GM19468 (cell line): ENCODE measurements around the gene SLC12A7.
"Not testable (repeated sequence)": the region's sequence is repeated elsewhere in the genome, so short reads cannot be mapped to it uniquely, and the experiment has no call there.

Experiments
- ATAC-seq: cut with Tn5 transposase; IDR thresholded peaks from one replicate; pipeline ENCODE4 v1.9.1; 2021; ENCODE audit warnings: mild to moderate bottlenecking, moderate library complexity, moderate number of reproducible peaks; ENCODE audit not compliant: unreplicated experiment; ENCODE audit errors: extremely low read depth

SLC12A7 gene

GRCh38 chr5:1128977-1129710 is 17.3 kb upstream of the SLC12A7 start:
- no peak for ATAC-seq

DNA sequence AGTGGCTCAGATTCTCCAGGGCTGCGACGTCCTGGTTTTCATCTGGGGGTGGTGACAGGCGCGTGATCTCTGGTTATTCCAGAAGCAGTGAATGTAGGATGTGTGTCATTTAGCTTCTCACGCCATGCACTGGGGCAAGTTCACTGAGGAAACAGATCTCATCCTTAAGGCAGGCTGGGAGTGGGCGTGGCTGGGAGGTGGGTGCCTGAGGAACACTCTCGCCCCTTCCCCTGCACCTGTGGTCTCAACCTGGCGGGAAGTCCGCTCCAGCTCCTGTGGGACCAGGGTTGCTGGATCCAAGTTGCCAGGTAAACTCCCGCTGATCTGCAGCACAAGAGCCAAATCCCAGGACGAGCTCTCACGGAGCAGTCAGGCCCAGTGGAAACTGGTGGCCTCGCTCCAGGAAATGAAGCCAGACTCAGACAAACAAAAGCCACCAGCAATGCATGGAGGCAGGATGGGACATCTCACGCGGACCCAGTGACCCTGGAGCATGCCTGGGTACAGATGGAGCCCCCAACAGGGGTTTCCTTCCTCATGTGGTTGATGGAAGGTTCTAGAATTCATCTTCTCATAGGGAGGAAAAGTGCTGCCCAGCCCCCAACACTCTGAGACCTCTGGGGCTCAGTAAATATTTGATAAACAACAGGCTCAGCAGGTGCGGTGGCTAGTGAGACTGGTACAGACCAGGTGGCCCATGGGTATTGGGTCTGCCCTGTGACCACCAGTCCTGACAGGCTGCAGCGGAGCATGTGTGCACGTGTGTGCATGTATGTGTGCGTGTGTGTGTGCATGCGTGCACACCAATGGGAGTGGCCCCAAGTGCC is 16.3 kb upstream of the SLC12A7 start:
- no peak for ATAC-seq

- not testable (repeated sequence) for ATAC-seq
These were observed 13.8 kb upstream of the SLC12A7 start for GRCh38 chr5:1125695-1126094.

DNA sequence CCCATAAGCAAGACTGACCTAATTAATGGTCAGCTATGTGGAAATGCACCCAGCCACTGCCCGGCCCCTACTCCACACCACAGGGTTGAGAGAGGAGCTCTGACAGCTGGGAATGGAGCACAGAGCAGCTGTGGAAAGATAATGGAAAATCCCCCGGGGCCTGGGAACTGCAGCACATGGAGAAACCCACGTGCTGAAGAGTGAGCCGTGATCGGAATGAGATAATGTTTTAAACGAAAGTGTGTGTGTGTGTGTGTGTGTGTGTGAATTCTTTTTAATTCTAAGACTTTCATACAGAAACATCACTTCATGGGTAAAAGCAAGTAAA is 13.1 kb upstream of the SLC12A7 start:
- ATAC-seq, result no peak

DNA sequence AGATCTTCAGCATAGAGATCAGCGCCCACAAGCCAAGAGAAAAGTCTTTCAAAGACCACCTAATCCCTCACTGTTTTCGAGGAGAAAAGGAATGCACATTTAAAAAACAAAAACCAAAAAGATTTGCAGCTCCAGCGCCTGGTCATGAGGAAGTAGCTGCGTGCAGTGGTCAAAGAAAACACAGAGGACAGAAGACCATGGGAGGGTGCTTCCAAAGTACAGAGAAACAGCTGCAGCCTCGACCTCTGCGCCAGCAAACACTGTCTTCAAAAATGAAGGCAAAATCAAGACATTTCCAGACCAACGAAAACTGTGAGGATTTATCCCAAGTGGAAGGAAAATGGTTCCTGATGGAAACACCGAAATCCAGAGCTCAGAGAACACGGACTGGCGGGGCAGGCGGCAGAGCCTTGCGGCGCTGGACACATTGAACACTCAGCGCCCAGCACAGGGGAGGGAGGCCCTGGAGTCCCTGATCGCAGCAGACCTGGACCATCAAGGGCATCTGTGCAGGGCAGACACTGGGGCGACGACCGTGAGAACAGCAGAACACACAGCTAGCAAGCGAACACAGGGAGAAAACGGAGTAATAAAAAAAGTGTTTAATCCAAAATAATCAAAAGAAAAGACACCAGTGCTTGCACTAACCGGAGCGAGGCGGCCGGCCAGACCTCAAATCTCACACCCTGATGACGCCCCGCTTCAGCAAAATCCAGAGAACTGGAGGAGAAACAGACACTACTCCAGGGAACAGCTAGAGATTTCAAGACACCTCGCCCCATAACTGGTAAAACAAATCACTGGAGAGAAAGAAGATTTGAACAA is 12.6 kb upstream of the SLC12A7 start:
- ATAC-seq, result no peak

- no peak for ATAC-seq
These were observed 11.7 kb upstream of the SLC12A7 start for GRCh38 chr5:1123418-1124147.

GRCh38 chr5:1122511-1123294 is 10.8 kb upstream of the SLC12A7 start:
- ATAC-seq, result no peak

DNA sequence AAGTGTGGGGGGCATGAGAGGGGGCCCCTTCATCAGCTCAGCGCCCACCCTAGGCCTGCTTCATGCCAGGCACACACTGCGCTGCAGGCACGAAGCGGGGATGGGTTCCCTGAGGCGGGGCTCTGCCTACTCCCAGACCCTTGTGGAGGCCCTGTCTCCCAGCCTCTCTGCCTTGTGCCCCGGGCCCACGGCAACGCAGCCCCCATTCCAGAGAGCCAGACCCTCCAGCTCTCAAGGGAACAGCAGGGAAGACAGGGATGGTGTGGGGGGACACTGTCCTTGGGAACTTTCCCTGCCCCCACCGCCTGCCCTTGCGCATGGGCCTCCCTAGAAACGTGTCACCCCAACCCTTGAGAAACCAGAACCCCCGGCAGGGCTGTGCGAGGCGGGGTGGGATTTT is 10.0 kb upstream of the SLC12A7 start:
- ATAC-seq, result no peak

DNA sequence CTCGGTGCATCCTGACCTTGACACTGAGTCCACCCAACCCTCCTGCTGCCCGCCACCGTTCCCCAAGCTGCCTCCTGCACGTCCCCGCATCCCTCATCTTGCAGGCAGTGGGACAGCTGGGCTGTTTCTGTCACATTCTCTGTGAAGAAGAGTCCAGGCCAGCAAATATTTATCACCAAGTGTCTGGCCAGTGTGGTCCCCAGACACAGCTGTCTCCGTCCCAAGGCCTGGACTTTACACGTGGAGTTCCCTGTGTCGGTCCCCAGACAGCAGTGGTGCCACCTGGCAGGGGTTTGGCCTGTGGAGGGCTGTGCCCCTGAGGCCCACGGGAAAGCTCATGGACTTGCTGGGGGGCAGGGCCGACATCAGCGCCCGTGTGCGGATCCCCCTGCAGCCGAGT is 9.2 kb upstream of the SLC12A7 start:
- ATAC-seq, result no peak

DNA sequence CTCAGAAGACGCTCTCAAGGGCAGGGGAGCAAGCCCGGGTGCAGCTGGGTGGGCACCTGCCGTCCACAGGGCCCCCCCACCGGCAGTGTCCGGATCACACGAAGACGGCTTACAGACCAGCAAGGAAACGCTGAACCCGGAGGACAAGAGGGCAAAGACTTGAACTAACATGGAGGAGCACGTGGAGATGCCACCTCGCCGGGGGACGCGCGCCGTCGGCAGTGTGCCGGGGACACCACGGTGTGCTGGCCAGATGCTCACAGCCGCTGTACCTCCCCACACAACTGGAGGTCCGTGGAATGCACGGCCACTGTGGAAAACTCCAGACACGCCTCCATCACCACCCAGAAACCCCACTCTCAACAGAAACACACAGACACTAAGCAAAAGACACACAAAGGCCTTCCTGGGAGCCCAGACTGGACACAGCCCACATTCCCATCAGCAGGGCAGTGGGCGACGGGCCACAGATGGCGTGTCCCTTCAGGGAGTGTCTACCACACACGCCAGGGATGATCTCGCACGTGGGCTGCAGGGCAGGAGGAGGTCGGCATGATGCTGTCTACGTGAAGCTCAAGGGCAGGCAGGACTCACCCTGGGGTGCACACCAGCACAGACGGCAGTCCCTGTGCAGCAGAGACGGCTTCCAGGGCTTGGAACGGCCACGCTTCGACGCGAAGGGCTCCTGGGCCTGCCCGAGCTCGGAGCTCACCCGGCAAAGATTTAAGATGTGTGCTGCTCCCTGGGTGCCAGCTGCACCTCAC is 8.6 kb upstream of the SLC12A7 start:
- ATAC-seq, result no peak

GRCh38 chr5:1119312-1119831 is 7.5 kb upstream of the SLC12A7 start:
- no peak for ATAC-seq

DNA sequence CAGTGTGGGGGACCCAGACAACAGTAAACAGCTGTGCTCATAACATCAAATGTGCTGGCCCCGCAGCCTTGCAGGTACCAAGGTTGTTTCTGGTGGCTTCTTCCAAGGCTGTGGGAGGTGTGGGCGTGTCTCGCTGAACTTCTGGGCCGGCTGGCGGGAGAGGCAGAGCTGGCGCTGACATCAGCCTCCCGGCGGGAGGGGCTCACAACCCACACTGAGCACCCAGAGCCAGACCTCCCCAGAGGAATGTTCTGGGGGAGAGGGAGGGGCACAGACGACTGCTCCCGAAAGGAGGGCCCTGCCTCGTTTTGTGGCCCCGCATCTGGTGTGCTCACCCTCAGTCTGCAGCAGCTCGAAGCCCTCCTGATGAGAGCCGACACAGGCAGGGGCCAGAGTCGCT is 6.9 kb upstream of the SLC12A7 start:
- ATAC-seq, result no peak

DNA sequence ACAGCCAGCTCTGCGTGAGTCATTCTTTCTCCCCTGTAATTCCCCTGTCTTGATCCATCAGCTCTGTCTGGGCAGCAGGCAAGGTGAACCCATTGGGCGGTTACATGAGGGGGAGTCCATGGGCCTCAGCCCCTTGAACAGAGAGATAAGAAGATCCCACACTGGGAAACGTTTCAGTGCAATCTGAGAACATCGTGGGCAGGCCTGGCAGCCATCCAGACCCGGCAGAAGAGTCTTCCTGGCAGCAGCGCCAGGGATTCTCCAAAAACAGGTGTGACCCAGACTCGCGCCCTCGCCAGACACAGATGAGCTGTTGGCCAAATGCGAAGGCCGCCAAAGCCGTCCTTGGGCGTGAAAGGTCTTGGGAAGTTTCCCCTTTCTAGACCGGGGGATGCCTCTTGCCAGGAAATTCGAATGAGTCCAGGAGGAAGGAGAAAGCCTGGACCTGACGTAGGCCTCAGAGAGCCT is 6.4 kb upstream of the SLC12A7 start:
- ATAC-seq, result no peak

DNA sequence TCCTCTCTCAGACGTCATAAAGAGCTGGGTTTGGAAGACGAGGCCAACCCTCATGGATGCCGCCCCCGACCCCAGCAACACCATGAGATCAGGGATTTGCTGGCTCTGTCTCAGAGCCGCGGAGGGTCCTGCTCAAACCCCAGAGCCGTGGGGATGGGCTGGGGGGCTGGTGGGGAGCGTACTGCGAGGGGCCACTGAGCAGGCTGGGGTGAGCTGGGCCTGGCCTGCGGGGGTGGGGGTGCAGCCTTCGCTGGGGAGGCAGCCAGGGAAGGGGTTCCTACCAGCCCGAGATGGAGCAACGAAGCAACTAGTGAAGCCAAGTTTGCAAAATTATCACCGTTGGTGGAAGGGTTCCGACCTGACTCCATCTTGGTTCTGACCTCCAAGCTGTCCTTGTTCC is 5.1 kb upstream of the SLC12A7 start:
- no peak for ATAC-seq

GRCh38 chr5:1116109-1116740 is 4.4 kb upstream of the SLC12A7 start:
- no peak for ATAC-seq

GRCh38 chr5:1115123-1115815 is 3.4 kb upstream of the SLC12A7 start:
- no peak for ATAC-seq

GRCh38 chr5:1113805-1114586 is 2.1 kb upstream of the SLC12A7 start:
- ATAC-seq, result no peak
